Measurements from ENCODE around the gene LRRC75A. TPM values are rescaled to one million over a fixed set of nuclear protein-coding genes. Genes with fewer than 3 reads are reported as not detected.

Gene LRRC75A
- total and polyA plus RNA-seq, 2 of the 13 experiments (the other 11 are each of a cell fraction or from before 2014, with no cell fraction given): 0.03 TPM; not detected in 1

DNA sequence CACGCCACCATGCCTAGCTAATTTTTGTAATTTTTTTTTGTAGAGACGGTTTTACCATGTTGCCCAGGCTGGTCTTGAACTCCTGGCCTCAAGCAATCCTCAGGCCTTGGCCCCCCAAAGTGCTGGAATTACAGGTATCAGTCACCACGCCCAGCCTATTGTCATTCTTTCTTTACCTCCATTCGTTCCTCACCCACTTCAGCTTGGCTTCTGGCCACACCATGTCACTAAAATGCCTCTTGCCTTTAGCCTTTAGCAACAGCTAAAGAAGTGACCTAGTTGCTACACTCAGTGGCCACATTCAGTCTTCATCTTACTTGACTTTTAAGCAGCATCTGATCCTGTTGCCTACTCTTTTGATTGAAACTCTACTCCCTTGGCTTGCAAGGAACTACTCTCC is 3.6 kb upstream of the LRRC75A start:
- Histone ChIP-seq H3K4me1 (ENCODE audit: insufficient read depth, low read length) (peaks cover 33% of the 10 kb centered on the region), H3K9ac (ENCODE audit: insufficient read depth, low read depth, low read length) (no peak overlapping the region), H3K79me2 (ENCODE audit: insufficient read depth, low read length) (no peaks in the 10 kb centered on the region), H3K4me3 (replicated peaks in 1 of 3; ENCODE audit: insufficient read depth in 1 of 3, low read depth in 2 of 3, low read length in 3 of 3) (no peak overlapping the region), H3K27ac (ENCODE audit: extremely low read length, insufficient read depth, low read length) (no peak overlapping the region), H3K27me3 (ENCODE audit: control insufficient read depth in 1 of 2, insufficient read depth in 2 of 2, low read length in 2 of 2) (peaks cover 12 to 42% of the 10 kb centered on the region in 2 experiments), H4K20me1 (ENCODE audit: insufficient read depth, low read length) (no peaks in the 10 kb centered on the region), H3K36me3 (replicated peaks in 1 of 2; ENCODE audit: control insufficient read depth in 1 of 2, insufficient read depth in 2 of 2, low read length in 2 of 2) (no peaks in the 10 kb centered on the region), H3K4me2 (ENCODE audit: low read depth, low read length) (no peak overlapping the region), H3K9me3 (ENCODE audit: low read length) (no peaks in the 10 kb centered on the region), H2AFZ (ENCODE audit: low read length) (no peak overlapping the region)
- ATAC-seq: no peak
- in situ Hi-C loops (cut with HindIII; ENCODE audit: extremely low pct_ligation_motif_present, low pct_unique_long_range_greater_than_20kb) (no loop called here), intact Hi-C loops (cut with micrococcal nuclease; ENCODE audit: unreplicated experiment) (no loop called here)
- TF ChIP-seq SPEN (CRISPR knock-in tag; IDR thresholded peaks at IDR 0.05; ENCODE audit: low read depth) (no peak), ZC3H13 (CRISPR knock-in tag; IDR thresholded peaks at IDR 0.05) (no peak)
- TF ChIP-seq, protein P1, sequence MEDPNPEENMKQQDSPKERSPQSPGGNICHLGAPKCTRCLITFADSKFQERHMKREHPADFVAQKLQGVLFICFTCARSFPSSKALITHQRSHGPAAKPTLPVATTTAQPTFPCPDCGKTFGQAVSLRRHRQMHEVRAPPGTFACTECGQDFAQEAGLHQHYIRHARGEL (CRISPR knock-in tag; IDR thresholded peaks at IDR 0.05): no peak
- no TSS peak for BruUV-seq (replicated peaks)
- no peak for FAIRE-seq
- ChIA-PET POLR2A (interaction anchor here (1.1 to 1.4 kb wide), 3 partner anchors 50 to 57 kb away, joined by 3 to 6 read pairs (median 4); no protein-coding TSS in a partner anchor), CTCF (ENCODE audit: low intra/inter-chr PET ratio, low total read pairs) (no interaction called here)
- no peak for DNase-seq (ENCODE audit: low spot score)
- WGBS (ENCODE audit: low lambda C conversion rate): 12% methylated on average over 4 of the region's 4 CpGs

DNA sequence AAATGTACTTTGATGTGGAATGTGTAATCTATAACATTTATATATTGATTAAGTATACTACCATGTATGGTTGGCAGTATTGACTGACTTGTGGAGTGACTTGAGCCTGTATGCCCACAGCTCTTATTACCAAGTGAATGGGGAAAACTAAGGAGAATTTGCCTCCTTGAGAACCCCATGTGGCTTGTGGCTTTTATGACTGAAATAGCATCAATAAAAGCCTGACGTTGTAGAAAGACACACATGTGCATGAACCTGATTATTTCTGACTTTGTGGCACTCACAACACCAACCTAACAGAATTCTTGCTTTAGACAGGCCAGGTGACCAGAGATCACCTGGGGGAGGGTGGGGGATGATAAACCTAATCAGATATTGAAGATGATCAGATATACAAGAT is 2.1 kb upstream of the LRRC75A start:
- WGBS (ENCODE audit: low lambda C conversion rate): 0% methylated on average over 1 of the region's 1 CpG
- POLR2A ChIA-PET: no interaction called here

More for the DNA sequence above, 2.1 kb upstream of the LRRC75A start:
- FAIRE-seq (no peak), ATAC-seq (no peak), DNase-seq (ENCODE audit: low spot score) (no peak)
- peaks cover 33% of the 10 kb centered on the region for H3K4me1 ChIP-seq (ENCODE audit: insufficient read depth, low read length)
- H3K4me2 ChIP-seq (ENCODE audit: low read depth, low read length): no peak overlapping the region
- H3K9ac ChIP-seq (ENCODE audit: insufficient read depth, low read depth, low read length): no peak overlapping the region
- no peaks in the 10 kb centered on the region for H3K9me3 ChIP-seq (ENCODE audit: low read length)
- H3K36me3 ChIP-seq (replicated peaks in 1 of 2; ENCODE audit: control insufficient read depth in 1 of 2, insufficient read depth in 2 of 2, low read length in 2 of 2): no peaks in the 10 kb centered on the region
- CTCF ChIA-PET (ENCODE audit: low intra/inter-chr PET ratio, low total read pairs): no interaction called here
- no peak overlapping the region for H3K4me3 ChIP-seq (replicated peaks in 1 of 3; ENCODE audit: insufficient read depth in 1 of 3, low read depth in 2 of 3, low read length in 3 of 3)
- no peak for TF ChIP-seq ZNF230 (CRISPR knock-in tag; IDR thresholded peaks at IDR 0.05)
- TF ChIP-seq, protein P2, sequence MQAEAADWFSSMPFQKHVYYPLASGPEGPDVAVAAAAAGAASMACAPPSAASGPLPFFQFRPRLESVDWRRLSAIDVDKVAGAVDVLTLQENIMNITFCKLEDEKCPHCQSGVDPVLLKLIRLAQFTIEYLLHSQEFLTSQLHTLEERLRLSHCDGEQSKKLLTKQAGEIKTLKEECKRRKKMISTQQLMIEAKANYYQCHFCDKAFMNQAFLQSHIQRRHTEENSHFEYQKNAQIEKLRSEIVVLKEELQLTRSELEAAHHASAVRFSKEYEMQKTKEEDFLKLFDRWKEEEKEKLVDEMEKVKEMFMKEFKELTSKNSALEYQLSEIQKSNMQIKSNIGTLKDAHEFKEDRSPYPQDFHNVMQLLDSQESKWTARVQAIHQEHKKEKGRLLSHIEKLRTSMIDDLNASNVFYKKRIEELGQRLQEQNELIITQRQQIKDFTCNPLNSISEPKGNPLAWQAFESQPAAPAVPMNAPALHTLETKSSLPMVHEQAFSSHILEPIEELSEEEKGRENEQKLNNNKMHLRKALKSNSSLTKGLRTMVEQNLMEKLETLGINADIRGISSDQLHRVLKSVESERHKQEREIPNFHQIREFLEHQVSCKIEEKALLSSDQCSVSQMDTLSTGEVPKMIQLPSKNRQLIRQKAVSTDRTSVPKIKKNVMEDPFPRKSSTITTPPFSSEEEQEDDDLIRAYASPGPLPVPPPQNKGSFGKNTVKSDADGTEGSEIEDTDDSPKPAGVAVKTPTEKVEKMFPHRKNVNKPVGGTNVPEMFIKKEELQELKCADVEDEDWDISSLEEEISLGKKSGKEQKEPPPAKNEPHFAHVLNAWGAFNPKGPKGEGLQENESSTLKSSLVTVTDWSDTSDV (CRISPR knock-in tag; IDR thresholded peaks at IDR 0.05): no peak
- no peak for TF ChIP-seq ZNF772 (CRISPR knock-in tag; IDR thresholded peaks at IDR 0.05)
- TF ChIP-seq SALL1 (CRISPR knock-in tag; IDR thresholded peaks at IDR 0.05): no peak
- no peak for TF ChIP-seq NR2F2 (IDR thresholded peaks at IDR 0.05; ENCODE audit: borderline replicate concordance, low read depth)
- TF ChIP-seq SRY (CRISPR knock-in tag; IDR thresholded peaks at IDR 0.05): no peak
- no peak for TF ChIP-seq WIZ (CRISPR knock-in tag; IDR thresholded peaks at IDR 0.05)
- TF ChIP-seq, protein P3, sequence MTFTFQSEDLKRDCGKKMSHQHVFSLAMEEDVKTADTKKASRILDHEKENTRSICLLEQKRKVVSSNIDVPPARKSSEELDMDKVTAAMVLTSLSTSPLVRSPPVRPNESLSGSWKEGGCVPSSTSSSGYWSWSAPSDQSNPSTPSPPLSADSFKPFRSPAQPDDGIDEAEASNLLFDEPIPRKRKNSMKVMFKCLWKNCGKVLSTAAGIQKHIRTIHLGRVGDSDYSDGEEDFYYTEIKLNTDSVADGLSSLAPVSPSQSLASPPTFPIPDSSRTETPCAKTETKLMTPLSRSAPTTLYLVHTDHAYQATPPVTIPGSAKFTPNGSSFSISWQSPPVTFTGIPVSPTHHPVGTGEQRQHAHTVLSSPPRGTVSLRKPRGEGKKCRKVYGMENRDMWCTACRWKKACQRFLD (CRISPR knock-in tag; IDR thresholded peaks at IDR 0.05; ENCODE audit: borderline replicate concordance): no peak
- TF ChIP-seq, protein P4, sequence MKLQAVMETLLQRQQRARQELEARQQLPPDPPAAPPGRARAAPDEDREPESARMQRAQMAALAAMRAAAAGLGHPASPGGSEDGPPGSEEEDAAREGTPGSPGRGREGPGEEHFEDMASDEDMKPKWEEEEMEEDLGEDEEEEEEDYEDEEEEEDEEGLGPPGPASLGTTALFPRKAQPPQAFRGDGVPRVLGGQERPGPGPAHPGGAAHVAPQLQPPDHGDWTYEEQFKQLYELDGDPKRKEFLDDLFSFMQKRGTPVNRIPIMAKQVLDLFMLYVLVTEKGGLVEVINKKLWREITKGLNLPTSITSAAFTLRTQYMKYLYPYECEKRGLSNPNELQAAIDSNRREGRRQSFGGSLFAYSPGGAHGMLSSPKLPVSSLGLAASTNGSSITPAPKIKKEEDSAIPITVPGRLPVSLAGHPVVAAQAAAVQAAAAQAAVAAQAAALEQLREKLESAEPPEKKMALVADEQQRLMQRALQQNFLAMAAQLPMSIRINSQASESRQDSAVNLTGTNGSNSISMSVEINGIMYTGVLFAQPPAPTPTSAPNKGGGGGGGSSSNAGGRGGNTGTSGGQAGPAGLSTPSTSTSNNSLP (IDR thresholded peaks at IDR 0.05; ENCODE audit: low read depth, low read length): no peak
- H3K27ac ChIP-seq (ENCODE audit: extremely low read length, insufficient read depth, low read length): no peak overlapping the region
- no peak overlapping the region for H2AFZ ChIP-seq (ENCODE audit: low read length)
- H3K27me3 ChIP-seq (ENCODE audit: control insufficient read depth in 1 of 2, insufficient read depth in 2 of 2, low read length in 2 of 2): peaks cover 12 to 56% of the 10 kb centered on the region in 2 experiments; a peak in 4 of 5 replicates
- no peaks in the 10 kb centered on the region for H4K20me1 ChIP-seq (ENCODE audit: insufficient read depth, low read length)
- in situ Hi-C loops (cut with HindIII; ENCODE audit: extremely low pct_ligation_motif_present, low pct_unique_long_range_greater_than_20kb) (no loop called here), intact Hi-C loops (cut with micrococcal nuclease; ENCODE audit: unreplicated experiment) (loop anchor here (5.0 kb wide), 1 partner anchor 37 kb away; no protein-coding TSS in a partner anchor)
- no peaks in the 10 kb centered on the region for H3K79me2 ChIP-seq (ENCODE audit: insufficient read depth, low read length)
- BruUV-seq (replicated peaks): no TSS peak
